Brain microvascular endothelial cell (primary cell): ENCODE results near the gene NEXMIF.
"Not testable (repeated sequence)": the region's sequence is repeated elsewhere in the genome, so short reads cannot be mapped to it uniquely, and the experiment has no call there.

Experiments used
- DNase-seq: peaks from one replicate; pipeline ENCODE4 v3.0.0-alpha.2; 2020
- H3K27ac ChIP-seq: fragments of 250-450 bp; sonication (Bioruptor Pico); 2 replicates; pipeline ENCODE4 v1.5.1; 2020; ENCODE audit warnings: mild to moderate bottlenecking, moderate library complexity
- H3K27me3 ChIP-seq: fragments of 250-450 bp; sonication (Bioruptor Pico); replicated peaks from 2 replicates; pipeline ENCODE4 v1.5.1; 2020; ENCODE audit warnings: mild to moderate bottlenecking
- H3K36me3 ChIP-seq: fragments of 250-450 bp; sonication (Bioruptor Pico); replicated peaks from 2 replicates; pipeline ENCODE4 v1.5.1; 2020; ENCODE audit warnings: mild to moderate bottlenecking
- H3K4me3 ChIP-seq: 2 replicates; pipeline ENCODE4 v1.5.1; 2011; ENCODE audit warnings: low read depth, mild to moderate bottlenecking, control low read depth, low read length, moderate library complexity
- CTCF ChIP-seq: IDR thresholded peaks from 2 replicates; pipeline ENCODE4 v1.5.1; 2011; ENCODE audit warnings: low read depth, mild to moderate bottlenecking, moderate library complexity, low read length, control low read depth, inconsistent platforms; ENCODE audit errors: missing control alignments
- in situ Hi-C: cut with HindIII; loops from 2 replicates; pipeline ENCODE4 v1.10.0; 2017; ENCODE audit warnings: low sequenced_read_pairs, low pct_ligation_motif_present

The NEXMIF gene

GRCh38 chrX:74890676-74891430, 34.4 kb downstream of the NEXMIF start:
- Histone ChIP-seq H3K27me3 (no peaks in the 10 kb centered on the region), H3K27ac (no peak overlapping the region), H3K4me3 (no peak overlapping the region), H3K36me3 (no peaks in the 10 kb centered on the region)
- DNase-seq: no peak
- in situ Hi-C loops: no loop called here
- no peak for TF ChIP-seq CTCF

GRCh38 chrX:74882383-74882782, 42.9 kb downstream of the NEXMIF start:
- H3K36me3 ChIP-seq, H3K27ac ChIP-seq, H3K4me3 ChIP-seq, DNase-seq, in situ Hi-C loops, H3K27me3 ChIP-seq: not testable (repeated sequence)

GRCh38 chrX:74865725-74866124, 59.5 kb downstream of the NEXMIF start:
- Histone ChIP-seq H3K27ac (no peak overlapping the region), H3K27me3 (no peaks in the 10 kb centered on the region), H3K4me3 (no peak overlapping the region), H3K36me3 (no peaks in the 10 kb centered on the region)
- TF ChIP-seq CTCF: no peak
- DNase-seq: no peak
- in situ Hi-C loops: no loop called here

- Histone ChIP-seq H3K27ac (no peak overlapping the region), H3K27me3 (no peaks in the 10 kb centered on the region), H3K36me3 (no peaks in the 10 kb centered on the region), H3K4me3 (no peak overlapping the region)
- no peak for TF ChIP-seq CTCF
- DNase-seq: no peak
- in situ Hi-C loops: no loop called here
Observed at GRCh38 chrX:74853255-74853654, 72.0 kb downstream of the NEXMIF start.

- Histone ChIP-seq H3K36me3 (no peaks in the 10 kb centered on the region), H3K27me3 (no peaks in the 10 kb centered on the region), H3K27ac (no peak overlapping the region), H3K4me3 (no peak overlapping the region)
- DNase-seq: no peak
- TF ChIP-seq CTCF: no peak
- in situ Hi-C loops: no loop called here
Observed at GRCh38 chrX:74835566-74835965, 89.7 kb downstream of the NEXMIF start.

GRCh38 chrX:74819797-74820196, 105.5 kb downstream of the NEXMIF start:
- DNase-seq, H3K36me3 ChIP-seq, H3K27me3 ChIP-seq, in situ Hi-C loops, H3K4me3 ChIP-seq, H3K27ac ChIP-seq: not testable (repeated sequence)

GRCh38 chrX:74814681-74815080, 110.6 kb downstream of the NEXMIF start:
- Histone ChIP-seq H3K27ac (no peak overlapping the region), H3K27me3 (no peaks in the 10 kb centered on the region), H3K36me3 (no peaks in the 10 kb centered on the region), H3K4me3 (no peak overlapping the region)
- TF ChIP-seq CTCF: no peak
- in situ Hi-C loops: no loop called here
- DNase-seq: no peak
